HG03354 (cell line): ENCODE results near the gene CDK1.
A peak's percentile ranks its signal among the peaks of the same experiment; 100 is the strongest.

ENCODE experiments used
- ATAC-seq: cut with Tn5 transposase; IDR thresholded peaks from one replicate; pipeline ENCODE4 v1.9.1; 2021; ENCODE audit warnings: mild to moderate bottlenecking; ENCODE audit not compliant: unreplicated experiment, poor library complexity, severe bottlenecking

Gene CDK1

DNA sequence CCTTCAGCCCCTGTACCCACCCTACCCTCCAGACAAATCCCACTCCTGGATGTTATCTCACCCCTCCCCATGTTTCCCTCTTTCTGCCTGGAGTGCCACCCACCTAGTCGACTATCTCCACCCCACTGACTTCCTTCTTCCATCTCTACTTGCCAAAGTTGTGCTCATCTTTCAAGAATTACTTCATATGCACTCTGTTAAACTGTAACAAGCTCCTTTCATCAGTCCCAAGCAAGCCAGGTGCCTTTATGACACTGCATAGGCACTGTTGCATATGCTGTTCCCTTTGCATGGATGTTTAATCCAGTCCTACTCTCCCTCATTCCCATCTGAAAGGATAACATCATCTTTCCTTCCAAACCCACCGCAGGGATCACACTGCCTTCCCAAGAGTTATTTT is 8.9 kb upstream of the CDK1 start:
- no peak for ATAC-seq

GRCh38 chr10:60777696-60778213 is 523 bp upstream of the CDK1 start:
- peak; percentile 2 for ATAC-seq

DNA sequence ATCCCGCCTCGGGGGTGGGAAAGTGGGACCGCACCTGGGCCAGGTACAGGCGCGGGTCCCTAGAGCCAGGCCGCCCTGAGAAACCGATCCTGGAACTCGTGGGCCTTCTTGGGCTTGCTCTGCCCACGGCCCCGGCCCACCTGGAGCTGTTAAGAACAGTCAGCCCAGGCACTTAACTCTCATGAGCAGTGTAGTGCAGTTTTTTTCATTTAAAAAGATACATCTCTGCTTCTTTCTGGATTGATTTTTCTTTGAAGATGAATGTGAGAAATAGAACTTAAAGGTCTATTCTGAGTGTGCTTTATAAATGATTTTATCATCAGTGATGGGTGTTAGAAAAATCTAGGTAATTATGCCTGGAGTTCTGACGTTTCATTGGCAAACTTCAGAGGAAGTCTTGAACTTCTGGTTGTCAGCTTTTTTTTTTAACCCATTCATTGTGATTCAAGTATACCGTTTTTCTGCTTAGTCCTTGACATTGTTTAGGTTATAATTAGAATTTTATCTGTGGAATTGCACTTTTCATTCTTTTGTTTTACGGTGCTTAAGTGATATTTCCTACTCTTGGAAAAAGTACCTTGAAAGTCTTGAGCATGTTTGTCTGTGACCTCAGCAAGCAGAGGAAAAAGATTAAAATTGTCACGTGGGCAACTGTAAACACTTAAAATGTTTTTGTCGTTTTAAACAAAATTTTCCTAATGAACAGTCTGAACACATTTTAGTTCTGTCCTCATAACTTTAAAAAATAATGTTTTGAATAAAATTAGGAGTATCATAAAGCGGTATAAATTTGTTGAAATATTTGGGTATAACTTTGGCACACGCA is 906 bp downstream of the CDK1 start:
- peak; percentile 33 for ATAC-seq

GRCh38 chr10:60781661-60782060 is 3.4 kb downstream of the CDK1 start:
- no peak for ATAC-seq

GRCh38 chr10:60784641-60785040 is 6.4 kb downstream of the CDK1 start:
- ATAC-seq, result no peak

GRCh38 chr10:60788544-60788943 is 10.3 kb downstream of the CDK1 start:
- ATAC-seq, result no peak

GRCh38 chr10:60789340-60789739 is 11.1 kb downstream of the CDK1 start:
- ATAC-seq, result no peak

GRCh38 chr10:60794953-60795352 is 16.7 kb downstream of the CDK1 start:
- no peak for ATAC-seq

GRCh38 chr10:60795465-60796202 is 17.4 kb downstream of the CDK1 start:
- no peak for ATAC-seq

DNA sequence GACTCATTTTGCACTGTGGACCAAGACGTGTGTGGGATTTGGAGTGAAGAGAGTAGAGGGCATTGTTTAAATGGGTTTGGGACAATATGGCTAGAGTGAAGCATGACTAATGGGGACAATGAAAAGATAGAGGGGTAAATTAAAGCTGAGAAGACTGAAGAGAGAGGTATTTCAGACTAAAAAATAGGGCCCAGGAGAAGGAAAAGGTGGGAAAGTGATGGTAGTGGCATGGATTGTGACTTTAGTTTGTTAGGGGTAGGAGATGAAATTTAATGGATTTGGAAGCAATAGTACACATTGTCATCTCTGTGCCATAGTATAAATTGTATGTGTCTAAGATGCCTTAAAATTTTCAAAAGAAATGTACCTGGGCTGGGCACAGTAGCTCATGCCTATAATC is 18.2 kb downstream of the CDK1 start:
- ATAC-seq, result no peak

GRCh38 chr10:60797200-60797599 is 18.9 kb downstream of the CDK1 start:
- ATAC-seq, result no peak

DNA sequence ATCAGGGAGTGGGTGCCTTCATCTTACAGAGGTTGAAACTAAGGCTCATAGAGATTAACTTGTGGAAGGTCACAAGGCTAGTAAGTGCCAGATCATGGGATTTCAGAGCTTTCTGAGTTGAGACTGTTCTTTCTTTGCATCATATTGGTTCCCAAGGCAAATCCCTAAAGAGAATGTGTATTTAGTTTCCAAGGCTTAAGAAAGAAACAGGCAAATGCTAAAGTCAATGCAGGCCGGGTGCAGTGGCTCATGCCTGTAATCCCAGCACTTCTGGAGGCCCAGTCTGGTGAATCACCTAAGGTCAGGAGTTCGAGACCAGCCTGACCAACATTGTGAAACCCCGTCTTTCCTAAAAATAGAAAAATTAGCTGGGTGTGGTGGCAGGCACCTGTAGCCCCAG is 19.8 kb downstream of the CDK1 start:
- no peak for ATAC-seq

DNA sequence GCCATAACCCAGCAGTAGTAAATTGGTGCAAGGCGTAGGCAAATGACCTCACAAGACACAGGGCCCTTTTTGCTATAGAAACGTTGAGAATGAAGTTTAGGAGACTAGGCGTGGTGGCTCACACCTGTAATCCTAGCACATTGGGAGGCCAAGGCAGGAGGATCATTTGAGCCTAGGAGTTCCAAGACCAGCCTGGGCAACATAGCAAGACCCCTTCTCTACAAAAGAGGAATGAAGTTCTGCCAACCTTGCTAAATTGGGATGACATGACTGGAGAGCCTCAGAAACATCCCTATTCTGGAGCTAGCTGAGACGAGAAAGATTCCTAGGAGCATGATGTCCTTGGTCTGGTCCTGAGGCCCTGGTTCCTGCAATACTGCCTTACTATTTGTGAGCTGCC is 20.6 kb downstream of the CDK1 start:
- no peak for ATAC-seq

- no peak for ATAC-seq
Observed at GRCh38 chr10:60799971-60800650, 21.8 kb downstream of the CDK1 start.

DNA sequence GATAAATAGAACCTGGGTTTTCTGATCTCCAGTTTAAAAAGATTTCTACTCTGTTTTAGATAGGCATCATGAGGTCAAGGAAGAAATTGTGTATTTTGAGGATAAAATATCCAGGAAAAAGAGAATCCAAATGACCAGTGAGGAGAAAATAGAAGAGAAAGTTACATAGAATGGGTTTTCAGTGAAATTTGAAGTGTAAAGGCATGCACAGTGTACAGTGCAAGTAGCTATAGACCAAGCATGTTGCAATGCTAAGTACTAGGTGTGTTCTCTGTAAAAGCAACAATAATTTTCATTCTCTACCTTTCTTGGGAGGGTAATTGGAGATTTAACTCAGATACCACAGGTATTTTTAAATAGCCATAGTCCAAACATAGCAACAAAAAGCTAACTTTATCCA is 22.6 kb downstream of the CDK1 start:
- no peak for ATAC-seq

GRCh38 chr10:60801522-60801921 is 23.2 kb downstream of the CDK1 start:
- ATAC-seq, result no peak

- no peak for ATAC-seq
Observed at GRCh38 chr10:60803433-60803832, 25.2 kb downstream of the CDK1 start.

- no peak for ATAC-seq
Observed at GRCh38 chr10:60803865-60804264, 25.6 kb downstream of the CDK1 start.

- no peak for ATAC-seq
Observed at GRCh38 chr10:60806921-60807320, 28.6 kb downstream of the CDK1 start.

- ATAC-seq, result no peak
Observed at GRCh38 chr10:60807499-60807898, 29.2 kb downstream of the CDK1 start.
